Left ventricle myocardium inferior (tissue), 1 donor: ENCODE data around the gene STK38L. TPM values are rescaled to one million over a fixed set of nuclear protein-coding genes. Genes with fewer than 3 reads are reported as not detected.

Experiments
- DNase-seq: peaks from one replicate; pipeline ENCODE4 v3.0.0-alpha.2; 2020
- H3K27ac ChIP-seq: fragments of 200-600 bp; replicated peaks from 2 replicates; pipeline ENCODE4 v1.8.0; 2021
- H3K27me3 ChIP-seq: fragments of 200-600 bp; 2 replicates; pipeline ENCODE4 v1.8.0; 2021; ENCODE audit warnings: low read depth
- H3K36me3 ChIP-seq: fragments of 200-600 bp; 2 replicates; pipeline ENCODE4 v1.8.0; 2021
- H3K4me1 ChIP-seq: fragments of 200-600 bp; 2 replicates; pipeline ENCODE4 v1.8.0; 2021
- H3K4me3 ChIP-seq: fragments of 200-600 bp; 2 replicates; pipeline ENCODE4 v1.8.0; 2021; ENCODE audit warnings: mild to moderate bottlenecking, moderate library complexity
- H3K9me3 ChIP-seq: fragments of 200-600 bp; replicated peaks from 2 replicates; pipeline ENCODE4 v1.8.0; 2021
- intact Hi-C: fragments of 100-400 bp; cut with micrococcal nuclease; formaldehyde crosslinking; loops from one replicate; pipeline ENCODE4 v1.11.0; 2022
- total RNA-seq: library from RNA; stranded (reverse); fragmentation: NEBNext Ultra II Directional; extraction: Animal tissue kit (Norgen Biotek cat#: 25700); gene quantifications from one replicate; pipeline ENCODE4 v1.2.1, GENCODE V29; 2021
- TF ChIP-seq, protein P1 (sequence below): fragments of 200-600 bp; IDR thresholded peaks from 2 replicates; pipeline ENCODE4 v1.8.0; 2021; ENCODE audit warnings: antibody characterized with exemption, mild to moderate bottlenecking, borderline replicate concordance
- donor health status: DM: no; HTN: yes; CAD: no; lungs with severe emphysema.

STK38L gene
- total RNA-seq, 1 donor from 2014 or later: 75.4 TPM

DNA sequence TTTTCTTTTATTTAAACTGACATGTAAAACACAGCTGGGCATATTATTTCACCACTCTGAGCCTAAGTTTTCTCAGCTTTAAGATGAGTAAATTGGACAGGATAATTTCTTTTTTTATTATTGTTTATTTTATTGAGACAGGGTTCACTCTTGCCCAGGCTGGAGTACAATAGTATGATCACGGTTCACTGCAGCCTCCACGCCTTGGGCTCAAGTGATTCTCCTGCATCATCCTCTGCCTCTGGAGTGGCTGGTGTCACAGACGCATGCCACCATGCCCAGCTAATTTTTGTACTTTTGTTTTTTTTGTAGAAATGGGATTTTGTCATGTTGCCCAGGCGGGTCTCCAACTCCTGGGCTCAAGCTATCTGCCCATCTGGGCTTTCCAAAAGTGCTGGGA, 101.3 kb downstream of the STK38L start:
- Histone ChIP-seq H3K27ac (no peak overlapping the region), H3K4me1 (no peaks in the 10 kb centered on the region), H3K27me3 (no peaks in the 10 kb centered on the region), H3K9me3 (no peaks in the 10 kb centered on the region), H3K4me3 (no peak overlapping the region), H3K36me3 (no peaks in the 10 kb centered on the region)
- TF ChIP-seq, protein P1, sequence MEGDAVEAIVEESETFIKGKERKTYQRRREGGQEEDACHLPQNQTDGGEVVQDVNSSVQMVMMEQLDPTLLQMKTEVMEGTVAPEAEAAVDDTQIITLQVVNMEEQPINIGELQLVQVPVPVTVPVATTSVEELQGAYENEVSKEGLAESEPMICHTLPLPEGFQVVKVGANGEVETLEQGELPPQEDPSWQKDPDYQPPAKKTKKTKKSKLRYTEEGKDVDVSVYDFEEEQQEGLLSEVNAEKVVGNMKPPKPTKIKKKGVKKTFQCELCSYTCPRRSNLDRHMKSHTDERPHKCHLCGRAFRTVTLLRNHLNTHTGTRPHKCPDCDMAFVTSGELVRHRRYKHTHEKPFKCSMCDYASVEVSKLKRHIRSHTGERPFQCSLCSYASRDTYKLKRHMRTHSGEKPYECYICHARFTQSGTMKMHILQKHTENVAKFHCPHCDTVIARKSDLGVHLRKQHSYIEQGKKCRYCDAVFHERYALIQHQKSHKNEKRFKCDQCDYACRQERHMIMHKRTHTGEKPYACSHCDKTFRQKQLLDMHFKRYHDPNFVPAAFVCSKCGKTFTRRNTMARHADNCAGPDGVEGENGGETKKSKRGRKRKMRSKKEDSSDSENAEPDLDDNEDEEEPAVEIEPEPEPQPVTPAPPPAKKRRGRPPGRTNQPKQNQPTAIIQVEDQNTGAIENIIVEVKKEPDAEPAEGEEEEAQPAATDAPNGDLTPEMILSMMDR: no peak
- DNase-seq: no peak
- intact Hi-C loops: no loop called here

- Histone ChIP-seq H3K4me3 (no peak overlapping the region), H3K4me1 (no peaks in the 10 kb centered on the region), H3K36me3 (no peaks in the 10 kb centered on the region), H3K27me3 (no peaks in the 10 kb centered on the region), H3K27ac (no peak overlapping the region), H3K9me3 (no peaks in the 10 kb centered on the region)
- intact Hi-C loops: no loop called here
- TF ChIP-seq, protein P1: no peak
- no peak for DNase-seq
Observed at GRCh38 chr12:27347779-27348178, 103.7 kb downstream of the STK38L start.

DNA sequence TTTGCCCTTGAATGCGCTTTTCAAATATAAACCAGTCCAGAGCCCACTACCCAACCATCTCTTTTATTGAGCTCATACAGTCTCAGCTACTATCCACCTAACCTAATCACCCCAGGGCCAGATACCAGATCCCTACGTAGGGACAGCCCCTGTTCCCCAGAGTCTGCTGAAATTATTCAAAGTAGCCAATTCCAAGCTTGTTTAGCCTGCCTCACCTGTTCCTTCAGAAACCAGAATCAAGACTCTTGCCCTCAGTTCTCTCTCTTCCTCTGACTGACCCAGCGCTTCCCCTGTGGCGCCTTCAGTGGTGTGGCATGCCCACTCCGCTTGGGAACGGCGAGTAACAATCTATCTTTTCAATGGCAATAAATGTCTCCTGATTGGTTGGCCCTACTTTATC, 107.4 kb downstream of the STK38L start:
- DNase-seq: no peak
- intact Hi-C loops: no loop called here
- no peaks in the 10 kb centered on the region for H3K9me3 ChIP-seq
- no peaks in the 10 kb centered on the region for H3K27me3 ChIP-seq
- H3K4me3 ChIP-seq: no peak overlapping the region
- H3K36me3 ChIP-seq: no peaks in the 10 kb centered on the region
- H3K4me1 ChIP-seq: no peaks in the 10 kb centered on the region
- TF ChIP-seq, protein P1: no peak
- H3K27ac ChIP-seq: no peak overlapping the region

- no peak overlapping the region for H3K27ac ChIP-seq
- DNase-seq: no peak
- H3K9me3 ChIP-seq: no peaks in the 10 kb centered on the region
- intact Hi-C loops: no loop called here
- TF ChIP-seq, protein P1: no peak
- no peaks in the 10 kb centered on the region for H3K27me3 ChIP-seq
- no peaks in the 10 kb centered on the region for H3K36me3 ChIP-seq
- no peaks in the 10 kb centered on the region for H3K4me1 ChIP-seq
- H3K4me3 ChIP-seq: no peak overlapping the region
Observed at GRCh38 chr12:27355486-27355885, 111.4 kb downstream of the STK38L start.

DNA sequence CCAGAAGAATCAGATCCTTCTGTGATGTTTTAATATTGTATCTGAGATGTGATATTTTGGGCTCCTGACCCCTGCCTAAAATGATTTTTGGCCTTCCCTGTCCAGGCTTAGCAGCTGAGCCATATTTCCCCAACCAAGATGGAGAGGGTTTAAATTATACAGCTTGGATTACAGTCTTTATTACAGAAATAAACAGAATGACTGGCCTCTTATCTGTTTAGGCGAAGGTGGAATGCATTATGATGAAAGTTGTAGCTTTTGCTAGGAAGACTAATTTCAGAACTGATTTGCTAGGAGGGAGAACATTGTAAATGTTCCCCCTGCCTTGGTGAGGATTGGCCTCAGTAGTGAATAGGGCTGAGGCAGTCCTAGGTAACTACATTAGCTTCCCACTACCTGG, 111.9 kb downstream of the STK38L start:
- H3K27me3 ChIP-seq: no peaks in the 10 kb centered on the region
- intact Hi-C loops: no loop called here
- H3K4me1 ChIP-seq: no peaks in the 10 kb centered on the region
- TF ChIP-seq, protein P1: no peak
- H3K4me3 ChIP-seq: no peak overlapping the region
- no peaks in the 10 kb centered on the region for H3K36me3 ChIP-seq
- no peak overlapping the region for H3K27ac ChIP-seq
- no peak for DNase-seq
- no peaks in the 10 kb centered on the region for H3K9me3 ChIP-seq
